Measurements from ENCODE around the gene CHST2.

The CHST2 gene

GRCh38 chr3:143099210-143099609, 20.4 kb upstream of the CHST2 start:
- no peak for DNase-seq (ENCODE audit: low spot score)

- DNase-seq (ENCODE audit: low spot score): no peak
Measured at GRCh38 chr3:143099690-143100089, 19.9 kb upstream of the CHST2 start.

GRCh38 chr3:143100451-143100850, 19.1 kb upstream of the CHST2 start:
- no peak for DNase-seq (ENCODE audit: low spot score)

GRCh38 chr3:143101792-143102381, 17.7 kb upstream of the CHST2 start:
- DNase-seq (ENCODE audit: low spot score): no peak

GRCh38 chr3:143103652-143104051, 15.9 kb upstream of the CHST2 start:
- DNase-seq (ENCODE audit: low spot score): no peak

GRCh38 chr3:143105170-143105569, 14.4 kb upstream of the CHST2 start:
- DNase-seq (ENCODE audit: low spot score): no peak

GRCh38 chr3:143109861-143110260, 9.7 kb upstream of the CHST2 start:
- no peak for DNase-seq (ENCODE audit: low spot score)

- DNase-seq (ENCODE audit: low spot score): no peak
Measured at GRCh38 chr3:143110371-143110770, 9.2 kb upstream of the CHST2 start.

GRCh38 chr3:143118630-143119008, 952 bp upstream of the CHST2 start:
- DNase-seq (ENCODE audit: low spot score): no peak

- DNase-seq (ENCODE audit: low spot score): no peak
Measured at GRCh38 chr3:143119974-143120715, 574 bp downstream of the CHST2 start.

- no peak for DNase-seq (ENCODE audit: low spot score)
Measured at GRCh38 chr3:143120716-143121240, 1.2 kb downstream of the CHST2 start.

- no peak for DNase-seq (ENCODE audit: low spot score)
Measured at GRCh38 chr3:143121241-143122088, 1.9 kb downstream of the CHST2 start.

GRCh38 chr3:143122089-143122430, 2.5 kb downstream of the CHST2 start:
- no peak for DNase-seq (ENCODE audit: low spot score)

GRCh38 chr3:143122608-143123352, 3.2 kb downstream of the CHST2 start:
- no peak for DNase-seq (ENCODE audit: low spot score)

GRCh38 chr3:143123353-143123984, 3.9 kb downstream of the CHST2 start:
- no peak for DNase-seq (ENCODE audit: low spot score)

- no peak for DNase-seq (ENCODE audit: low spot score)
Measured at GRCh38 chr3:143124601-143125520, 5.3 kb downstream of the CHST2 start.

- no peak for DNase-seq (ENCODE audit: low spot score)
Measured at GRCh38 chr3:143127801-143128200, 8.2 kb downstream of the CHST2 start.

GRCh38 chr3:143128227-143128955, 8.8 kb downstream of the CHST2 start:
- DNase-seq (ENCODE audit: low spot score): no peak

- no peak for DNase-seq (ENCODE audit: low spot score)
Measured at GRCh38 chr3:143132246-143132980, 12.8 kb downstream of the CHST2 start.

Data from LoVo (cell line).